Astrocyte (in vitro differentiated cells and primary cell): ENCODE data around the gene SMIM45.

ENCODE experiments used
- DNase-seq: peaks from one replicate; pipeline ENCODE4 v3.0.0-alpha.2; 2010; ENCODE audit warnings: low read depth
- FAIRE-seq: peaks from 2 replicates; lab custom pipeline; 2011; peaks lifted over from hg19 to GRCh38; lab: Jason Lieb, UNC
- H2AFZ ChIP-seq: 2 replicates; pipeline ENCODE4 v1.6.0; 2012; ENCODE audit warnings: low read depth, low read length, inconsistent platforms
- H3K27ac ChIP-seq: 2 replicates; pipeline ENCODE4 v1.5.1; 2011; ENCODE audit warnings: low read depth, low read length, inconsistent platforms
- H3K27me3 ChIP-seq: 2 replicates; pipeline ENCODE4 v1.6.0; 2011; ENCODE audit warnings: low read length, inconsistent platforms; ENCODE audit not compliant: insufficient read depth
- H3K36me3 ChIP-seq: 2 replicates; pipeline ENCODE4 v1.5.1; 2011; ENCODE audit warnings: low read length, inconsistent platforms; ENCODE audit not compliant: insufficient read depth
- H3K4me1 ChIP-seq: 2 replicates; pipeline ENCODE4 v1.5.1; 2011; ENCODE audit warnings: low read length, inconsistent platforms; ENCODE audit not compliant: insufficient read depth
- H3K4me2 ChIP-seq: 2 replicates; pipeline ENCODE4 v1.6.0; 2012; ENCODE audit warnings: low read length, inconsistent platforms
- H3K4me3 ChIP-seq: 2 replicates; pipeline ENCODE4 v1.5.1; 2011; ENCODE audit warnings: low read depth, mild to moderate bottlenecking, low read length, inconsistent platforms; ENCODE audit not compliant: insufficient read depth
- H3K79me2 ChIP-seq: 2 replicates; pipeline ENCODE4 v1.6.0; 2012; ENCODE audit warnings: mild to moderate bottlenecking, low read length, inconsistent platforms; ENCODE audit not compliant: insufficient read depth
- H3K9ac ChIP-seq: 2 replicates; pipeline ENCODE4 v1.6.0; 2012; ENCODE audit warnings: mild to moderate bottlenecking, low read length, inconsistent platforms
- H3K9me3 ChIP-seq: 2 replicates; pipeline ENCODE4 v1.5.1; 2012; ENCODE audit warnings: low read depth, mild to moderate bottlenecking, low read length, inconsistent platforms; ENCODE audit not compliant: insufficient read depth
- H4K20me1 ChIP-seq: 2 replicates; pipeline ENCODE4 v1.6.0; 2012; ENCODE audit warnings: low read length, inconsistent platforms; ENCODE audit not compliant: insufficient read depth
- H3K27ac Mint-ChIP-seq: one replicate; pipeline ENCODE4 v1.8.0; 2021; ENCODE audit warnings: mild to moderate bottlenecking, mixed read lengths; ENCODE audit not compliant: unreplicated experiment
- H3K27me3 Mint-ChIP-seq: one replicate; pipeline ENCODE4 v1.8.0; 2021; ENCODE audit warnings: low read depth, mixed read lengths; ENCODE audit not compliant: unreplicated experiment
- H3K36me3 Mint-ChIP-seq: one replicate; pipeline ENCODE4 v1.8.0; 2021; ENCODE audit warnings: low read depth, mixed read lengths; ENCODE audit not compliant: unreplicated experiment
- H3K4me1 Mint-ChIP-seq: one replicate; pipeline ENCODE4 v1.8.0; 2021; ENCODE audit warnings: low read depth, mixed read lengths; ENCODE audit not compliant: unreplicated experiment
- H3K4me3 Mint-ChIP-seq: one replicate; pipeline ENCODE4 v1.8.0; 2021; ENCODE audit warnings: mild to moderate bottlenecking, moderate library complexity, mixed read lengths; ENCODE audit not compliant: unreplicated experiment
- H3K9me3 Mint-ChIP-seq: one replicate; pipeline ENCODE4 v1.8.0; 2021; ENCODE audit warnings: mild to moderate bottlenecking, mixed read lengths; ENCODE audit not compliant: unreplicated experiment
- CTCF ChIP-seq: IDR thresholded peaks from 2 replicates; pipeline ENCODE4 v1.5.1; 2011; ENCODE audit warnings: low read depth, mild to moderate bottlenecking, inconsistent platforms, low read length, moderate library complexity; ENCODE audit not compliant: insufficient read depth
- EZH2 ChIP-seq: IDR thresholded peaks from 2 replicates; pipeline ENCODE4 v1.6.1; 2012; ENCODE audit warnings: mild to moderate bottlenecking, low read length, inconsistent platforms; ENCODE audit not compliant: insufficient read depth

SMIM45 gene

GRCh38 chr22:41910050-41911000 lies 41.6 kb upstream of the SMIM45 start:
- Mint-ChIP-seq H3K36me3 (peaks cover 3% of the 10 kb centered on the region), H3K4me3 (no peak overlapping the region), H3K9me3 (peaks cover 2% of the 10 kb centered on the region), H3K27ac (no peak overlapping the region), H3K4me1 (no peaks in the 10 kb centered on the region), H3K27me3 (peaks cover 27% of the 10 kb centered on the region)
- DNase-seq: no peak
- FAIRE-seq: no peak
- no peaks in the 10 kb centered on the region for H3K9me3 ChIP-seq
- H3K36me3 ChIP-seq: no peaks in the 10 kb centered on the region
- peaks cover 50% of the 10 kb centered on the region for H4K20me1 ChIP-seq
- H3K79me2 ChIP-seq: no peaks in the 10 kb centered on the region
- H3K27ac ChIP-seq: no peak overlapping the region
- H3K4me2 ChIP-seq: peak overlapping the region; percentile 75
- no peak overlapping the region for H2AFZ ChIP-seq
- TF ChIP-seq CTCF (no peak), EZH2 (peak; percentile 32)
- H3K4me3 ChIP-seq: no peak overlapping the region
- H3K27me3 ChIP-seq: peaks cover 37% of the 10 kb centered on the region
- H3K9ac ChIP-seq: no peak overlapping the region
- H3K4me1 ChIP-seq: peaks cover 16% of the 10 kb centered on the region

- FAIRE-seq (no peak), DNase-seq (no peak)
- H3K4me3 Mint-ChIP-seq: no peak overlapping the region
- peaks cover 16% of the 10 kb centered on the region for H3K4me1 ChIP-seq
- H3K27ac Mint-ChIP-seq: no peak overlapping the region
- H3K9me3 ChIP-seq: no peaks in the 10 kb centered on the region
- no peak for TF ChIP-seq CTCF
- peak; percentile 95 for TF ChIP-seq EZH2
- H3K27me3 Mint-ChIP-seq: peaks cover 35% of the 10 kb centered on the region
- peaks cover 2% of the 10 kb centered on the region for H3K9me3 Mint-ChIP-seq
- no peak overlapping the region for H3K4me3 ChIP-seq
- no peaks in the 10 kb centered on the region for H3K79me2 ChIP-seq
- H3K27ac ChIP-seq: no peak overlapping the region
- peak overlapping the region; percentile 75 for H3K4me2 ChIP-seq
- no peak overlapping the region for H2AFZ ChIP-seq
- H3K36me3 Mint-ChIP-seq: peaks cover 3% of the 10 kb centered on the region
- H3K27me3 ChIP-seq: peaks cover 45% of the 10 kb centered on the region
- no peaks in the 10 kb centered on the region for H3K36me3 ChIP-seq
- H3K4me1 Mint-ChIP-seq: no peaks in the 10 kb centered on the region
- peaks cover 57% of the 10 kb centered on the region for H4K20me1 ChIP-seq
- no peak overlapping the region for H3K9ac ChIP-seq
Measured at GRCh38 chr22:41911001-41911611, 40.8 kb upstream of the SMIM45 start.
